ENCODE data around the gene STYXL1. TPM values are rescaled to one million over a fixed set of nuclear protein-coding genes. Genes with fewer than 3 reads are reported as not detected.

Gene STYXL1
- total RNA-seq, 1 experiment from 2014 or later, result 21.3 TPM

DNA sequence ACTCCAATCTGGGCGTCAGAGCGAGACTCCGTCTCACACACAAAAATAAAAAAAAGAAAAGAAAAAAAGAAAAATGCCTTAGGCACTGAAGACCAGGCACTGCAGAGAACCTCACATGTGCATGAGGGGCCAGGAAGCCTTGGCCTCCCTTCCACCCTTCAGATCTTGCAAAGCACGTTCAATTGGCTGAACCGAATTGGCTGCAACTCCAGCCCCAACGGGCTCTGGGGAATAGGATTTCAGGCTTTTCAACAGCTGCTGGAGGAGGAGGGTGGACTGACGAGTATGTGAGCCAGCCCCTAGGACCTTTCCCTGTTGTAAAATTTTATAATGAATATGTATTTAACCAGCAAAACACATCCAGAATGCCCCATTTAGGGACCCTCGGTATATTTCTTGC, 70.1 kb downstream of the STYXL1 start:
- H3K9me3 Mint-ChIP-seq, result no peaks in the 10 kb centered on the region
- DNase-seq (ENCODE audit: low spot score) (no peak), ATAC-seq (no peak)
- peaks cover 26% of the 10 kb centered on the region for H3K36me3 Mint-ChIP-seq
- H3K4me3 Mint-ChIP-seq, result no peak overlapping the region
- no peak overlapping the region for H3K27ac Mint-ChIP-seq
- no peaks in the 10 kb centered on the region for H3K27me3 Mint-ChIP-seq (ENCODE audit: low read depth)
- H3K4me1 Mint-ChIP-seq, result no peaks in the 10 kb centered on the region
- no peak for TF ChIP-seq NR2C2 (CRISPR knock-in tag; IDR thresholded peaks at IDR 0.05)
- TF ChIP-seq SMAD3 (CRISPR knock-in tag; IDR thresholded peaks at IDR 0.05; ENCODE audit: borderline replicate concordance), result no peak
- no peak for TF ChIP-seq SOX15 (CRISPR knock-in tag; IDR thresholded peaks at IDR 0.05)
- TF ChIP-seq, protein P1, sequence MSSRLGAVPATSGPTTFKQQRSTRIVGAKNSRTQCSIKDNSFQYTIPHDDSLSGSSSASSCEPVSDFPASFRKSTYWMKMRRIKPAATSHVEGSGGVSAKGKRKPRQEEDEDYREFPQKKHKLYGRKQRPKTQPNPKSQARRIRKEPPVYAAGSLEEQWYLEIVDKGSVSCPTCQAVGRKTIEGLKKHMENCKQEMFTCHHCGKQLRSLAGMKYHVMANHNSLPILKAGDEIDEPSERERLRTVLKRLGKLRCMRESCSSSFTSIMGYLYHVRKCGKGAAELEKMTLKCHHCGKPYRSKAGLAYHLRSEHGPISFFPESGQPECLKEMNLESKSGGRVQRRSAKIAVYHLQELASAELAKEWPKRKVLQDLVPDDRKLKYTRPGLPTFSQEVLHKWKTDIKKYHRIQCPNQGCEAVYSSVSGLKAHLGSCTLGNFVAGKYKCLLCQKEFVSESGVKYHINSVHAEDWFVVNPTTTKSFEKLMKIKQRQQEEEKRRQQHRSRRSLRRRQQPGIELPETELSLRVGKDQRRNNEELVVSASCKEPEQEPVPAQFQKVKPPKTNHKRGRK (CRISPR knock-in tag; IDR thresholded peaks at IDR 0.05; ENCODE audit: borderline replicate concordance), result no peak
- TF ChIP-seq, protein P2, sequence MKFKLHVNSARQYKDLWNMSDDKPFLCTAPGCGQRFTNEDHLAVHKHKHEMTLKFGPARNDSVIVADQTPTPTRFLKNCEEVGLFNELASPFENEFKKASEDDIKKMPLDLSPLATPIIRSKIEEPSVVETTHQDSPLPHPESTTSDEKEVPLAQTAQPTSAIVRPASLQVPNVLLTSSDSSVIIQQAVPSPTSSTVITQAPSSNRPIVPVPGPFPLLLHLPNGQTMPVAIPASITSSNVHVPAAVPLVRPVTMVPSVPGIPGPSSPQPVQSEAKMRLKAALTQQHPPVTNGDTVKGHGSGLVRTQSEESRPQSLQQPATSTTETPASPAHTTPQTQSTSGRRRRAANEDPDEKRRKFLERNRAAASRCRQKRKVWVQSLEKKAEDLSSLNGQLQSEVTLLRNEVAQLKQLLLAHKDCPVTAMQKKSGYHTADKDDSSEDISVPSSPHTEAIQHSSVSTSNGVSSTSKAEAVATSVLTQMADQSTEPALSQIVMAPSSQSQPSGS (CRISPR knock-in tag; IDR thresholded peaks at IDR 0.05; ENCODE audit: borderline replicate concordance, low read depth), result no peak
- TF ChIP-seq, protein P3, sequence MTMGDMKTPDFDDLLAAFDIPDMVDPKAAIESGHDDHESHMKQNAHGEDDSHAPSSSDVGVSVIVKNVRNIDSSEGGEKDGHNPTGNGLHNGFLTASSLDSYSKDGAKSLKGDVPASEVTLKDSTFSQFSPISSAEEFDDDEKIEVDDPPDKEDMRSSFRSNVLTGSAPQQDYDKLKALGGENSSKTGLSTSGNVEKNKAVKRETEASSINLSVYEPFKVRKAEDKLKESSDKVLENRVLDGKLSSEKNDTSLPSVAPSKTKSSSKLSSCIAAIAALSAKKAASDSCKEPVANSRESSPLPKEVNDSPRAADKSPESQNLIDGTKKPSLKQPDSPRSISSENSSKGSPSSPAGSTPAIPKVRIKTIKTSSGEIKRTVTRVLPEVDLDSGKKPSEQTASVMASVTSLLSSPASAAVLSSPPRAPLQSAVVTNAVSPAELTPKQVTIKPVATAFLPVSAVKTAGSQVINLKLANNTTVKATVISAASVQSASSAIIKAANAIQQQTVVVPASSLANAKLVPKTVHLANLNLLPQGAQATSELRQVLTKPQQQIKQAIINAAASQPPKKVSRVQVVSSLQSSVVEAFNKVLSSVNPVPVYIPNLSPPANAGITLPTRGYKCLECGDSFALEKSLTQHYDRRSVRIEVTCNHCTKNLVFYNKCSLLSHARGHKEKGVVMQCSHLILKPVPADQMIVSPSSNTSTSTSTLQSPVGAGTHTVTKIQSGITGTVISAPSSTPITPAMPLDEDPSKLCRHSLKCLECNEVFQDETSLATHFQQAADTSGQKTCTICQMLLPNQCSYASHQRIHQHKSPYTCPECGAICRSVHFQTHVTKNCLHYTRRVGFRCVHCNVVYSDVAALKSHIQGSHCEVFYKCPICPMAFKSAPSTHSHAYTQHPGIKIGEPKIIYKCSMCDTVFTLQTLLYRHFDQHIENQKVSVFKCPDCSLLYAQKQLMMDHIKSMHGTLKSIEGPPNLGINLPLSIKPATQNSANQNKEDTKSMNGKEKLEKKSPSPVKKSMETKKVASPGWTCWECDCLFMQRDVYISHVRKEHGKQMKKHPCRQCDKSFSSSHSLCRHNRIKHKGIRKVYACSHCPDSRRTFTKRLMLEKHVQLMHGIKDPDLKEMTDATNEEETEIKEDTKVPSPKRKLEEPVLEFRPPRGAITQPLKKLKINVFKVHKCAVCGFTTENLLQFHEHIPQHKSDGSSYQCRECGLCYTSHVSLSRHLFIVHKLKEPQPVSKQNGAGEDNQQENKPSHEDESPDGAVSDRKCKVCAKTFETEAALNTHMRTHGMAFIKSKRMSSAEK (CRISPR knock-in tag; IDR thresholded peaks at IDR 0.05; ENCODE audit: borderline replicate concordance), result no peak
- TF ChIP-seq, protein P4, sequence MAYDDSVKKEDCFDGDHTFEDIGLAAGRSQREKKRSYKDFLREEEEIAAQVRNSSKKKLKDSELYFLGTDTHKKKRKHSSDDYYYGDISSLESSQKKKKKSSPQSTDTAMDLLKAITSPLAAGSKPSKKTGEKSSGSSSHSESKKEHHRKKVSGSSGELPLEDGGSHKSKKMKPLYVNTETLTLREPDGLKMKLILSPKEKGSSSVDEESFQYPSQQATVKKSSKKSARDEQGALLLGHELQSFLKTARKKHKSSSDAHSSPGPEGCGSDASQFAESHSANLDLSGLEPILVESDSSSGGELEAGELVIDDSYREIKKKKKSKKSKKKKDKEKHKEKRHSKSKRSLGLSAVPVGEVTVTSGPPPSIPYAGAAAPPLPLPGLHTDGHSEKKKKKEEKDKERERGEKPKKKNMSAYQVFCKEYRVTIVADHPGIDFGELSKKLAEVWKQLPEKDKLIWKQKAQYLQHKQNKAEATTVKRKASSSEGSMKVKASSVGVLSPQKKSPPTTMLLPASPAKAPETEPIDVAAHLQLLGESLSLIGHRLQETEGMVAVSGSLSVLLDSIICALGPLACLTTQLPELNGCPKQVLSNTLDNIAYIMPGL (CRISPR knock-in tag; IDR thresholded peaks at IDR 0.05), result no peak
- TF ChIP-seq NFE2L1 (CRISPR knock-in tag; IDR thresholded peaks at IDR 0.05), result no peak
- TF ChIP-seq, protein P5, sequence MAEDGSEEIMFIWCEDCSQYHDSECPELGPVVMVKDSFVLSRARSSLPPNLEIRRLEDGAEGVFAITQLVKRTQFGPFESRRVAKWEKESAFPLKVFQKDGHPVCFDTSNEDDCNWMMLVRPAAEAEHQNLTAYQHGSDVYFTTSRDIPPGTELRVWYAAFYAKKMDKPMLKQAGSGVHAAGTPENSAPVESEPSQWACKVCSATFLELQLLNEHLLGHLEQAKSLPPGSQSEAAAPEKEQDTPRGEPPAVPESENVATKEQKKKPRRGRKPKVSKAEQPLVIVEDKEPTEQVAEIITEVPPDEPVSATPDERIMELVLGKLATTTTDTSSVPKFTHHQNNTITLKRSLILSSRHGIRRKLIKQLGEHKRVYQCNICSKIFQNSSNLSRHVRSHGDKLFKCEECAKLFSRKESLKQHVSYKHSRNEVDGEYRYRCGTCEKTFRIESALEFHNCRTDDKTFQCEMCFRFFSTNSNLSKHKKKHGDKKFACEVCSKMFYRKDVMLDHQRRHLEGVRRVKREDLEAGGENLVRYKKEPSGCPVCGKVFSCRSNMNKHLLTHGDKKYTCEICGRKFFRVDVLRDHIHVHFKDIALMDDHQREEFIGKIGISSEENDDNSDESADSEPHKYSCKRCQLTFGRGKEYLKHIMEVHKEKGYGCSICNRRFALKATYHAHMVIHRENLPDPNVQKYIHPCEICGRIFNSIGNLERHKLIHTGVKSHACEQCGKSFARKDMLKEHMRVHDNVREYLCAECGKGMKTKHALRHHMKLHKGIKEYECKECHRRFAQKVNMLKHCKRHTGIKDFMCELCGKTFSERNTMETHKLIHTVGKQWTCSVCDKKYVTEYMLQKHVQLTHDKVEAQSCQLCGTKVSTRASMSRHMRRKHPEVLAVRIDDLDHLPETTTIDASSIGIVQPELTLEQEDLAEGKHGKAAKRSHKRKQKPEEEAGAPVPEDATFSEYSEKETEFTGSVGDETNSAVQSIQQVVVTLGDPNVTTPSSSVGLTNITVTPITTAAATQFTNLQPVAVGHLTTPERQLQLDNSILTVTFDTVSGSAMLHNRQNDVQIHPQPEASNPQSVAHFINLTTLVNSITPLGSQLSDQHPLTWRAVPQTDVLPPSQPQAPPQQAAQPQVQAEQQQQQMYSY (CRISPR knock-in tag; IDR thresholded peaks at IDR 0.05), result no peak
- TF ChIP-seq, protein P6, sequence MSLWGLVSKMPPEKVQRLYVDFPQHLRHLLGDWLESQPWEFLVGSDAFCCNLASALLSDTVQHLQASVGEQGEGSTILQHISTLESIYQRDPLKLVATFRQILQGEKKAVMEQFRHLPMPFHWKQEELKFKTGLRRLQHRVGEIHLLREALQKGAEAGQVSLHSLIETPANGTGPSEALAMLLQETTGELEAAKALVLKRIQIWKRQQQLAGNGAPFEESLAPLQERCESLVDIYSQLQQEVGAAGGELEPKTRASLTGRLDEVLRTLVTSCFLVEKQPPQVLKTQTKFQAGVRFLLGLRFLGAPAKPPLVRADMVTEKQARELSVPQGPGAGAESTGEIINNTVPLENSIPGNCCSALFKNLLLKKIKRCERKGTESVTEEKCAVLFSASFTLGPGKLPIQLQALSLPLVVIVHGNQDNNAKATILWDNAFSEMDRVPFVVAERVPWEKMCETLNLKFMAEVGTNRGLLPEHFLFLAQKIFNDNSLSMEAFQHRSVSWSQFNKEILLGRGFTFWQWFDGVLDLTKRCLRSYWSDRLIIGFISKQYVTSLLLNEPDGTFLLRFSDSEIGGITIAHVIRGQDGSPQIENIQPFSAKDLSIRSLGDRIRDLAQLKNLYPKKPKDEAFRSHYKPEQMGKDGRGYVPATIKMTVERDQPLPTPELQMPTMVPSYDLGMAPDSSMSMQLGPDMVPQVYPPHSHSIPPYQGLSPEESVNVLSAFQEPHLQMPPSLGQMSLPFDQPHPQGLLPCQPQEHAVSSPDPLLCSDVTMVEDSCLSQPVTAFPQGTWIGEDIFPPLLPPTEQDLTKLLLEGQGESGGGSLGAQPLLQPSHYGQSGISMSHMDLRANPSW (CRISPR knock-in tag; conservative IDR thresholded peaks at IDR 0.05; ENCODE audit: low read depth), result no peak
- no peak for TF ChIP-seq IRF2 (CRISPR knock-in tag; IDR thresholded peaks at IDR 0.05; ENCODE audit: borderline replicate concordance, low read depth)
- TF ChIP-seq ZNF138 (CRISPR knock-in tag; conservative IDR thresholded peaks at IDR 0.05), result no peak
- TF ChIP-seq, protein P7, sequence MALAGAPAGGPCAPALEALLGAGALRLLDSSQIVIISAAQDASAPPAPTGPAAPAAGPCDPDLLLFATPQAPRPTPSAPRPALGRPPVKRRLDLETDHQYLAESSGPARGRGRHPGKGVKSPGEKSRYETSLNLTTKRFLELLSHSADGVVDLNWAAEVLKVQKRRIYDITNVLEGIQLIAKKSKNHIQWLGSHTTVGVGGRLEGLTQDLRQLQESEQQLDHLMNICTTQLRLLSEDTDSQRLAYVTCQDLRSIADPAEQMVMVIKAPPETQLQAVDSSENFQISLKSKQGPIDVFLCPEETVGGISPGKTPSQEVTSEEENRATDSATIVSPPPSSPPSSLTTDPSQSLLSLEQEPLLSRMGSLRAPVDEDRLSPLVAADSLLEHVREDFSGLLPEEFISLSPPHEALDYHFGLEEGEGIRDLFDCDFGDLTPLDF (CRISPR knock-in tag; IDR thresholded peaks at IDR 0.05), result no peak
- ChIA-PET POLR2A (no interaction called here), CTCF (no interaction called here)

Data from WTC11 (cell line).